ENCODE measurements around the gene RAMP1. TPM values are rescaled to one million over a fixed set of nuclear protein-coding genes. Genes with fewer than 3 reads are reported as not detected.

Gene RAMP1
- total RNA-seq, 1 experiment from 2014 or later = 23.4 TPM

DNA sequence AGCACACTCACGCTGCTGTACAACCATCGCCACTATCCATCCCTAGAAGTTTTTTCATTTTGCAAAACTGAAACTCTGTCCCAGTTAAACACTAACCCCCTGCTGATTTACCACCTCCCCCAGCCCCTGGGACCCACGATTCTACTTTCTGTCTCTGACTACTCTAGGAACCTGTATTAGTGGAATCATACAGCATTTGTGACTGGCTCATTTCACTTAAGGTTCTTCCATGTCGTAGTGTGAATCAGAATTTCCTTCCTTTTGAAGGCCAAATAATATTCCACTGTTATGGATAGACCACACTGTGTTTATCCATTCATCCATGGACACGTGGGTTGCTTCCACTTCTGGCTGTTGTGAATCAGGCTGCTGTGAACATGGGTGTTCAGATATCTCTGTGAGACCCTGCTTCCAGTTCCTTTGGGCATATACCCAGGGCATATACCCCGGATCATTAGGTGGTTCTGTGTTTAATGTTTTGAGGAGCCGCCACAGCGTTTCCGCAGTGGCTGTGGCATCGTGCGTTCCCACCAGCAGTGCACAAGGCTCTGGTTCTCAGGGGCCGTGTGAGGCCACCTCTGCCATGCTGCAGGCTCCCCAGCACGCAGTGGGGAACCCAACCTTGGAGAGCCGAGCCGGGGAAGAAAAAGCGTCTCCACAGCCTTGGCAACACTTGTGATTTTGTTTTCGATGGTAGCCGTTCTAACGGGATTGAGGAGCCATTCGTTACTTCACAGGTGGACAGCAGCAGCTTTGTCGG lies 10.1 kb downstream of the RAMP1 start:
- Histone ChIP-seq H3K36me3 (ENCODE audit: control insufficient read depth in 1 of 2, insufficient read depth in 2 of 2, low read length in 2 of 2) (no peaks in the 10 kb centered on the region), H3K79me2 (ENCODE audit: insufficient read depth, low read length) (peaks cover 21% of the 10 kb centered on the region; the same call in 1 of the 2 replicates), H3K27me3 (ENCODE audit: insufficient read depth, low read length) (no peaks in the 10 kb centered on the region), H3K4me2 (ENCODE audit: low read length) (no peak overlapping the region), H3K9ac (ENCODE audit: low read length) (no peak overlapping the region; the same call in 1 of the 2 replicates), H3K4me3 (replicated peaks in 1 of 2; ENCODE audit: low read depth in 1 of 2, low read length in 2 of 2) (no peak overlapping the region), H4K20me1 (ENCODE audit: insufficient read depth) (no peaks in the 10 kb centered on the region), H3K9me3 (ENCODE audit: control insufficient read depth in 1 of 2, insufficient read depth in 1 of 2, low read depth in 1 of 2, low read length in 2 of 2) (no peaks in the 10 kb centered on the region), H2AFZ (ENCODE audit: low read depth, low read length, poor library complexity, severe bottlenecking) (no peak overlapping the region), H3K9me2 (ENCODE audit: insufficient read depth) (no peaks in the 10 kb centered on the region), H3K27ac (ENCODE audit: low read depth, low read length) (no peak overlapping the region), H3K4me1 (ENCODE audit: control insufficient read depth in 1 of 2, insufficient read depth in 2 of 2, low read length in 2 of 2) (peaks cover 39 to 61% of the 10 kb centered on the region in 2 experiments)
- TF ChIP-seq, protein P1, sequence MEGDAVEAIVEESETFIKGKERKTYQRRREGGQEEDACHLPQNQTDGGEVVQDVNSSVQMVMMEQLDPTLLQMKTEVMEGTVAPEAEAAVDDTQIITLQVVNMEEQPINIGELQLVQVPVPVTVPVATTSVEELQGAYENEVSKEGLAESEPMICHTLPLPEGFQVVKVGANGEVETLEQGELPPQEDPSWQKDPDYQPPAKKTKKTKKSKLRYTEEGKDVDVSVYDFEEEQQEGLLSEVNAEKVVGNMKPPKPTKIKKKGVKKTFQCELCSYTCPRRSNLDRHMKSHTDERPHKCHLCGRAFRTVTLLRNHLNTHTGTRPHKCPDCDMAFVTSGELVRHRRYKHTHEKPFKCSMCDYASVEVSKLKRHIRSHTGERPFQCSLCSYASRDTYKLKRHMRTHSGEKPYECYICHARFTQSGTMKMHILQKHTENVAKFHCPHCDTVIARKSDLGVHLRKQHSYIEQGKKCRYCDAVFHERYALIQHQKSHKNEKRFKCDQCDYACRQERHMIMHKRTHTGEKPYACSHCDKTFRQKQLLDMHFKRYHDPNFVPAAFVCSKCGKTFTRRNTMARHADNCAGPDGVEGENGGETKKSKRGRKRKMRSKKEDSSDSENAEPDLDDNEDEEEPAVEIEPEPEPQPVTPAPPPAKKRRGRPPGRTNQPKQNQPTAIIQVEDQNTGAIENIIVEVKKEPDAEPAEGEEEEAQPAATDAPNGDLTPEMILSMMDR (IDR thresholded peaks at IDR 0.05 in 2 of 3, conservative IDR thresholded peaks at IDR 0.05 in 1 of 3; ENCODE audit: borderline replicate concordance in 1 of 3, insufficient read depth in 1 of 3, low read depth in 2 of 3, low read length in 2 of 3) = no peak
- TF ChIP-seq ZBTB33 (IDR thresholded peaks at IDR 0.05; ENCODE audit: extremely low read depth, insufficient replicate concordance, low read length) (no peak), TCF7L2 (IDR thresholded peaks at IDR 0.05; ENCODE audit: borderline replicate concordance, extremely low read depth, insufficient read depth, insufficient read length) (no peak)
- TF ChIP-seq, protein P2, sequence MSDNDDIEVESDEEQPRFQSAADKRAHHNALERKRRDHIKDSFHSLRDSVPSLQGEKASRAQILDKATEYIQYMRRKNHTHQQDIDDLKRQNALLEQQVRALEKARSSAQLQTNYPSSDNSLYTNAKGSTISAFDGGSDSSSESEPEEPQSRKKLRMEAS (IDR thresholded peaks at IDR 0.05) = no peak
- RAD21 ChIA-PET (ENCODE audit: low non-redundant PET in 1 of 2, low total read pairs in 2 of 2, uncharacterized antibody in 2 of 2, unreplicated experiment in 2 of 2) = no interaction called here
- no peak for ATAC-seq
- CTCF ChIA-PET = no interaction called here
- no TSS peak for BruUV-seq (replicated peaks)
- DNase-seq (ENCODE audit: low read depth, low spot score) = no peak
- POLR2A ChIA-PET = no interaction called here
- intact Hi-C loops (cut with micrococcal nuclease) = no loop called here
